CD4-positive, alpha-beta T cell treated with Interleukin-15 for 4 hours (primary cell): ENCODE results near the gene NPW.
"Not testable (repeated sequence)": the region's sequence is repeated elsewhere in the genome, so short reads cannot be mapped to it uniquely, and the experiment has no call there.

ENCODE experiments used
- DNase-seq: peaks from one replicate; pipeline ENCODE4 v3.0.0-alpha.2; 2020; ENCODE audit warnings: low spot score

The NPW gene

DNA sequence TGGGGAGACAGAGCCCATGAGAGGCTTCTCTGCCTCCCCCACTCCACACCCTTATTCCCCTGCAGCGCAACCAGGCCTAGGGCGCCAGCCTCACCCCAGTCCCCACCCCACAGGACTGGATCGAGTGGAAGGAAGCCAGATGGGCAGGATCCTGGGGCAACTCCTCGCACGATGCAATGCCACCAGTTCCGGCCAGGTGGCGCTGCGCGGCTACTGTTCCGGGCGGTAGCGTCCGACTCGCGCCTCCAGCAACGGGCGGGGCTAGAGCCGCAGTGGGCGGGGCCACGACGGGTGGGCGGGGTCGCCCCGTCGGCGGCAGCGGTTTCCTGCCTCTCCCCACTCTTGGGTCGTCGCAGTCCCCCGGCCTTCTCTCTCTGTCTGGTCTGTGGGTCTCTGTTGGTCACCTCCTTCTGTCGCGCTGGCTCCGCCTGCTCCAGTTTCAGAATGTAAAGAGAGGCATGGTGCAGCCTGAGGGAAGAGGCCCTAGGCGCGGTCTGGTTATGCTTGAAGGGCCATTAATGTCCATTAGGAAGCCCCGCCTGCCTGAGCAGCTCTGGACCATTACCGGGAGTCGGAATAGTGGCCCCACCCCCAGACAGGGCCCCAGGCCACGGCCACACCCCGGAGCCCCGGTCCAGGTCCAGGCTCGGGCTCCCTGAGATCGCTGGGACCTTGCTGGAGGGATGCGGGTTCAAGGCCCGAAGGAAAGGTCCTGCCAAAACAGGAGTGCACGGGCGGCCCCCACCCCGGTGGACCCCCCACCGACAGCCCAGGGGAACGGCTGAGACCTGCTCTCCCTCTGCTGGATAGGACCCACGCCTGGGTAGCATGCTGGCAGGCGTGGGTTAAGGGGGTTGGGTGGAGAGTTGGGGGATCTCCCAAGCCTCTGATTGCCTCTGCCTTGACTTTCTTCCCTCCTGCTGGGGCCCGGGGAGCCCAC, 3.8 kb downstream of the NPW start:
- peak; percentile 94 for DNase-seq

GRCh38 chr16:2024032-2024420, 4.4 kb downstream of the NPW start:
- DNase-seq, result no peak

DNA sequence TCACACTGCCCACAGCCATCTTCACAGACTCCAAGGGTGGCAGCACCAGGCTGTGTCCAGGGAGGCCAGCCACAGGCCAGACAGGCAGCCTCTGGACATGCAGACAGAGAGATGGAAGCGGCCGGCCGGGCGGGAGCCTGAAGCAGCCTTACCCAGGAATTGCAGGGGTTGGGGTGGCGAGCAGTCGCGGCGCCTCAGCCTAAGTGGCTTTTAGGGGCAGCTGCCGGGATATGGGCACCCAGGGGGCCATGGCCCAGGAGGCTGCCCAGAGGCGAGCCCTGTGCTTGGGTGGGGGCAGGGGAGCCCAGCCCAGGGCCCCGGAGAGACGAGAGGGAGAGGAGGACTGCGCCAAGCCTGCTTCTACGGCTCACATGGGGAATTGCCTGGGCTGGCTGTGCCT, 5.7 kb downstream of the NPW start:
- no peak for DNase-seq

DNA sequence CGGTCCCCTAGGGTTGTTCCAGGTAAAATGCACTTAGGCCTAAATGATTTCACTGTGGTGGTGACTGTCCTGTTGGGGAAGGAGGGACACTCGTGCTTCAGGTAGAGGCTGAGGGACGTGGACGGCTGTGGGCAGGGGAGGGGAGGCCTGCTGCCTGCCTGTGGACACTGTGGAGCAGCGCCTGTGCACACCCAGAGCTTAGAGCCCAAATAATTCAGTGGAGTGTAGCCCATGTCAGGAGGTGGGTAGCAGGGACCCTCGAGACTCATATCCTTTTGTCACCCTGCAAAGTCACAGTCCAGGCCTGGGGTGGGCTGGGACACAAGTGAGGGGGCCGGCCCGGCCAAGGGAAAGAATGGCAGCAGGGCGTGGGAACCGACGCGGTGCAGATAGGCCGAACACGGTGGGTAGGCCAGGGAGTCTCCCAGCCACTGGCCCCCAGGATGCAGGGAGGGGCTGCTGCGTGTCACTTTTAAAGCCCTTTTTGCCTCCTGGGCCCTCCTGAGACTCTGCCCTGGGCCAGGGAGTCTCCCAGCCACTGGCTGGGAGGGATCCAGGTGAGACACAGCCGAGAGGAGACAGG, 6.4 kb downstream of the NPW start:
- no peak for DNase-seq

- DNase-seq, result peak; percentile 24
Observed at GRCh38 chr16:2026461-2027023, 7.0 kb downstream of the NPW start, which contains the start of gene NHERF2. Gene NHERF2 (plus strand): TSS chr16:2026902. CDS start chr16:2027006, 104 bp downstream.

DNA sequence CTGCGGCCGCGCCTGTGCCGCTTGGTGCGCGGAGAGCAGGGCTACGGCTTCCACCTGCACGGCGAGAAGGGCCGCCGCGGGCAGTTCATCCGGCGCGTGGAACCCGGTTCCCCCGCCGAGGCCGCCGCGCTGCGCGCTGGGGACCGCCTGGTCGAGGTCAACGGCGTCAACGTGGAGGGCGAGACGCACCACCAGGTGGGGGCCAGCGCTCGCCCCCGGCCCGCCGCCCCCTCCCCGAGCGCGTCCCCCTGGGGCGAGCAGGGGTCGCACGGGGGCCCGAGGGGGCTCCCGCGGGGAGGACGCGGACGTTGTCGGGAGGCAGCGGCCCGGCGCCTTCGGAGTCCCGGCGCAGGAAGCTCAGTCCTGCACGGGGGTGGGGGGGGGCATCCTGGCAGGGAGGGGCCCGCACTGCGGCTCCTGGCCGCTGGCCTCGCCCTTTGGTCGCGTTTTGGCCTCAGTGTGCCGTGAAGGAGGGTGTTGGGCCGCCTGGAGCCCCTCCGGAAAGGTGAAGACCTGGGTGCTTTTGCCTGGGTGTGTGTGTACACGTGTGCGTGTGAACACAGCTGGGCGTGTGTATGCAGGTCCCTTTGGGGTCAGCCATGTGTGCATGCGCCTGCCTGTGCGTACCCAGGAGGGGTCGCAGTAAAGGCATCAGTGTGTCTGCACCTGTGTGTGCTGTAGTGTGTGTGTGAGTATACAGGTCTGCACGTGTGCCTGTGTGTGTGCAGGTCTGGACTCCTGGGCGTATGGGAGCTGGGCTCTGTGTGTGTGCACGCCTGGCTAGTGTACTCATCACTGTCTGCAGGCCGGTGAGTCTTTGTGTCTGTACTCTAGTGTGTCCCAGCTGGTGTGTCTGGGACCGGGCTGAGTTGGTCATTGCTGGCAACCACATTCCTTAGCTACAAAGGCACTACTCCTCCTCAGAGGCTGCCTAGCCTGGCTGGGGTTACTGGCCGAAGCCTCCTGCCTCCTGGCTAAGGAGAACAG, 7.7 kb downstream of the NPW start:
- DNase-seq, result no peak

DNA sequence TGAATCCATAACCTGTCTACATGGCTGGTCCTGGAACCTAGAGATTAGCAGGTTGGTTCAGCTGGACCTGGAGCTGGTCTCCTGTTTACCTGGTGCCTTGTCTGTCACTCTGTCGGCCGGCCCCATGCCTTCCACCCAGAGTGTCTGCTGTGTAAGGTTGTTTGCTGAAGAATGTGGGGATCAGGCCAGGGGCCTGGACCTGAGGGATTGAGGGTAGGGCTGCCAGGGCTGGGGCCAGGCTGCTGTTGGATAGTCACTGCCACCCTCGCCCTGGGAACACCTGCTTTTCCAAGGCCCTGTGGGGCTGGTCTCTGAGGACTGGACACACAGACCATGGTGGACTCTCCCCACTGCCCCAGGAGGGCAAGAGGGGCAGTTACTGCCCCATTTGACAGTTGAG, 8.6 kb downstream of the NPW start:
- DNase-seq, result no peak

DNA sequence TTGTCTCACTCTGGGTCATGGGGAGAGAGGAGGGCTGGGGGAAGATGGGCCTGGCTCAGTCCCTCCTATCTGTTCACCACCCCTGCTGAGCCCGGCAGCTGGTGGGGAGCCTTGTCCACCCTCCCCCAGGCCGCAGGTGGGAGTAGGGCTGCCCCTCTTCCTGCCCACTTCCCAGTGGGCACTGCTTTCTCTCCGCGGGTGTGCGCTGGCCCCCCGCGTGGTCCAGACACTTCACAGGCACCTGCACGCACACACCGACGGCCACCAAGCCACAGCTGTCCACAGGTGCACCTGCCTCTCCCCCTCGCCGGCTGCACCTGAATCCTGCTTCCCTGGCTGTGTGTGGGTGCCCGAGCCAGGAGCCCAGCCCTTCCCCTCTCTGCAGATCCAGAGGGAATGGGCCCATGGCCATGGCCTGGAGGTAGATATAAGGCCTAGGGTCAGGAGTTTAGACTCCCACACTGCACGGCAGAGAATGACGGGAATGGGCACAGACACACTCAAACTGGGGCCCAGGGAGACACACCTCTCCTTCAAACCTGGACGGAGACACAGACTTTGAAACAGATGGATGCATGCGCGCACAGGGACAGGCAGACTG, 9.1 kb downstream of the NPW start:
- no peak for DNase-seq

- no peak for DNase-seq
Observed at GRCh38 chr16:2029350-2029749, 9.8 kb downstream of the NPW start.

DNA sequence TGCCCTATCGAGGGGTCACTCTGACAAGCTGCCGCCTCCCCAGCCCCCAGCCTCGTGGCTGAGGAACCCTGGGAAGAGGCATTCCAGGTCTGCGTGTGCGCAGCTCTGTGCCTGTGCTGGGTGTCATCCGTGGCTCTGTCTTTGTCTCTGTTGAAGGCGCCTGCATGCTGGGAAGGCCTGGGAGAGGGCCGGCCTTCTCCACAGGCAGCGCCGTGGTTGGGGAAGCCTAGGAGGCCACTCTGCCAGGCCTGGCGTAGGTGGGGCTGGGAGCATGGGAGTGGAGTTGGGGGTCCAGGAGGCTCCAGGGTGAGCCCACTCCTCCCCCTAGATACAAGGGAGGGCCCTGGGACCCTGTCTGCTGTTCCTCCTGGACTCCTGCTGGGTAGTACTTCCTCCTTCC, 10.5 kb downstream of the NPW start:
- DNase-seq, result no peak

DNA sequence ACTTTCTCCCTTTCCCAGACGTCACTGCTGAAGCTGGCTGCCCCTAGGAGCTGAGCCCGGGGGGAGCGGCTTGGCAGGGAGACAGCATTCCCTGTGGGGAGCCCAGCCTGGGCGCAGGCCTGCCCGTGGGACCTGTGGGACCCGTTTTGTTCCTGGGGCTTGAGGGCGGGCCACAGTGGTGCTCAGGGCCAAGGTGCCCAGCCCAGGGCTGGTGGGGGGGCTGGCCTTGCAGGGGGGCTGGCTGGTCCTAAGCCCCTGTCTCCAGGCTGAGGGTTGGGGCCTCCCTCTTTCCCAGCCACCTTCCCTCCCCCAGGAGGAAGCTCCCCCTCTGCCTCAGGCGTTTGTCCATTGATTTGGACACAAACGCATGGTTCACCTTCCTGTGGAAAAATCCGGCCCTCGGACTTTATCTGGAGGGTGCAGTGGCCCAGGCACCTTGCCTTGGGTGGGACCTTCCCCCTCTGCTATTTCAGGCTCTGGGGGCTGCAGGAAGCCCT, 11.5 kb downstream of the NPW start:
- no peak for DNase-seq

- DNase-seq, result no peak
Observed at GRCh38 chr16:2032285-2033056, 12.9 kb downstream of the NPW start.

DNA sequence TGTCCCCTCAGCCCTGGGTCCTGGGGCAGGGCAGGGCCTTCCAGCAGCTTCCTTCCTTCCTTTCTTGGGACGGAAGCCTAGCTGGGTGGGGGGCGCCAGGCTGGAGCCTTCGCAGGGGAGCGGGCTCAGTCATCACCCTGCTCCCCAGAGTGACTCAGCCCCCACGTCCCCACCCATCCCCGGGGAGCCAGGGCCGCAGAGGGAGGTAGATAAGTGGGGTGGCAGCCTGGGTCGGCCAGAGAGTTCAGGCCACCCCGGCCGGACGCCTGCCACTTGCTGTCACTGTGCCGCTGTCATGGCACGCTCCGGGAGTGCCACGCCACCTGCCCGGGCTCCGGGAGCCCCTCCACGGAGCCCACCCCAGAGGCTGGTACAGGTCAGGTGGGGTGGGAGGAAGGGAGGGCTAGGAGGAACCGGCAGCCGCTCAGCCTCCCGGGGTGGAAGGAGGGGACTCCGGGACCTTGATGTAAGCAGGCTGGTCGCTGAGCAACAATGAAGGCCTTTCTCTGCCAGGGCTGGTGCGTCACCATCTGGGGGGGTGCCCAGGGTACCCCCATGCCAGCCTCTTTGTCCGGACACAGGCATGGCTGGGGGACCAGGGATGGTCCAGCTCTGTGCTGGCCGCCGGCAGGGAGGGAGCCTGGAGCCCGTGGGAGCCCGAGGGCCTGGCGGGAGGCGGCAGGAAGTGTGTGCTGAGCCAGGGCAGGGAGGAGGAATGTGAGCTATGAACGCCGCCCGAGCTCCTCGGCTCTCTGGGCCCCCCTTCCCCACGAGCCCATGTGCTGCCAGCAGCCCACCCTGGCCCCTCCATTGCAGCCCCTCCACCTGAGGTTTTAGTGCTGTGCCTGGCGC, 13.7 kb downstream of the NPW start:
- DNase-seq, result no peak

DNA sequence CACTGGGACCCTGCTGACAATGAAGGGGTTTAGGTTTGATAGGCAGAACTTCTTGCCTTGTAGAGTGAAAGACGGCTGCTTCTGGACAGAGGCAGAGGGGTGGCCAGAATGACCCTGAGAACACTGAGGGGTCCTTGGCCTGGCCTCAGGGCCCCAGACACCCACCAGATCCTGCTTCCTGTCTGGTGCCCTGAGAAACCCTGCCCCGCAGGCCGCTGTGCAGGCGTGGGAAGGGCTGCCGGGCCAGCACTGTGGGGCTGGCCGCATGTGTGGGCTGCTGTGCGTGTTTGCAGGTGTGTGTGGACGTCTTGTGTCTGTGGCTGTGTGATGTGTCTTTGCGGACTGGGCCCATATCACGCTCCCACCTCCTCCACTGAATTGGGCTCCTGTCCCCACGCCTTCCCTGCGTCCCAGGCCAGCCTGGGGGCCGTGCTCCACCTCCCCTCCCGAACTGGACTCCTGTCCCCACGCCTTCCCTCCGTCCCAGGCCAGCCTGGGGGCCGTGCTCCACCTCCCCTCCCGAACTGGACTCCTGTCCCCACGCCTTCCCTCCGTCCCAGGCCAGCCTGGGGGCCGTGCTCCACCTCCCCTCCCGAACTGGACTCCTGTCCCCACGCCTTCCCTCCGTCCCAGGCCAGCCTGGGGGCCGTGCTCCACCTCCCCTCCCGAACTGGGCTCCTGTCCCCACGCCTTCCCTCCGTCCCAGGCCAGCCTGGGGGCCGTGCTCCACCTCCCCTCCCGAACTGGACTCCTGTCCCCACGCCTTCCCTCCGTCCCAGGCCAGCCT, 14.5 kb downstream of the NPW start:
- not testable (repeated sequence) for DNase-seq

DNA sequence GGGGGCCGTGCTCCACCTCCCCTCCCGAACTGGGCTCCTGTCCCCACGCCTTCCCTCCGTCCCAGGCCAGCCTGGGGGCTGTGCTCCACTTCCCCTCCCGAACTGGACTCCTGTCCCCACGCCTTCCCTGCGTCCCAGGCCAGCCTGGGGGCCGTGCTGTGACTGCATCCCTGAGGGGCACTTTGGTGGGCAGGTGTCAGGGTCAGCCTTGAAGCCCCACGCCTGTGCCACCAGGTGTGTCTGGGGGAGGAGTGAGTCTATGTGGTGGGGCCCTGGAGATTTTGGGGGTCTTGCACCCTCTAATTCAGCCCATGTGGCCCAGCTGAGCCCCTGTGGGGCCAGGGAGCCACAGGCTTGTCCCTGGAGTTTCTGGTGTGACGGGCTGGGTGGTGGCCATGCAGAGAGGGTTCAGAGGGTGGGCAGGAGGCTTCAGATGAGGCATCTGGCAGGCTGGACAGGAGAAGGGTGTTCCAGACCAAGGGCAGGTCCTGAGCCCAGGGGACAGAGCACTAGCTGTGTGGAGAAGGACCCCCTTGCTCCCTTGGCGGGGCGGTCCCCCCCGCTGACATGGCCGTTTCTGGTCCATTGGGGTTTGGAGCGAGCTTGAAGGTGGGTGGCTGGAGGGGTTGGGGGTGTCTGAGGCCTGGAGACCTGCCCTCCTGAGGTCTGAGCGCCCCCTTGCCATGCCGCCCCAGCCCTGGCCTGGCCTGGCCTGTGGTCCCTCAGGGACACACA, 15.3 kb downstream of the NPW start:
- no peak for DNase-seq

DNA sequence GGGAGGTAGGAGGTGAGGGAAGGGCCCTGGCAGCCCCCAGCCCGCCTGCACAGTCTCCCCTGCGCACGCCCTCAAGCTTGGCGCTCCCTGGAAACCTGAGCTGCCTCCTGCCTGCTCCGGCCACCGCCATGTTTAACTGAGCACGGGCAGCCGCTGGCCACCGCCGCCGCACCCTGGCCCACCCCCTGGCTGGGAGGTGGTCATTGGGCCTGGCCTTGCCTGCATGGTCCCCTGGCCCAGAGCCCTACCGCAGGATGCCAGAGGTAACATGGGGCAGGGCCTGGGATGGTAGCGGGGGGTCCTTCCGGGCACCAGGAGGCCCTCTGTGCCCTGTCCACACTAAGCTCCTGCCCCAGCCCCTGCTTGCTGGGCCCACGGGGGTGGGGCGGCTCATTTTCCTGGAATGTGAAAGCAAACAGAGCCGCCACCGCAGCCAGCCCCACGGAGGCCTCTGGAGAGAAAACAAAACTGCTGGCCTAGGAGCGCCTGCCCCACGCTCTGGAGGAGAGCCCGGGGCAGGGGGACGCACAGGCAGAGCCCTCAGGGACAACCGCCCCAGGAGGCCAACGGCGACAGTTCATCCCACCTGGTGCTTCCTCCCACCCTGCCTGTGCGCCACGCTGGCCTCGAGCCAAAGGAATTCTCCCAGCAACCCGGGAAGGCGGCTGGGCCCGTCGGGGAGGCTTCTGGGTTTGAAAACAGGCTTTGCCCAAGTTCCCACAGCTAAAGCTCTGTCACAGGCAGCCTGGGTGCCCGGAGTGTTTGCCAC, 16.0 kb downstream of the NPW start:
- no peak for DNase-seq
